ENCODE results near the gene INSRR.

The INSRR gene

DNA sequence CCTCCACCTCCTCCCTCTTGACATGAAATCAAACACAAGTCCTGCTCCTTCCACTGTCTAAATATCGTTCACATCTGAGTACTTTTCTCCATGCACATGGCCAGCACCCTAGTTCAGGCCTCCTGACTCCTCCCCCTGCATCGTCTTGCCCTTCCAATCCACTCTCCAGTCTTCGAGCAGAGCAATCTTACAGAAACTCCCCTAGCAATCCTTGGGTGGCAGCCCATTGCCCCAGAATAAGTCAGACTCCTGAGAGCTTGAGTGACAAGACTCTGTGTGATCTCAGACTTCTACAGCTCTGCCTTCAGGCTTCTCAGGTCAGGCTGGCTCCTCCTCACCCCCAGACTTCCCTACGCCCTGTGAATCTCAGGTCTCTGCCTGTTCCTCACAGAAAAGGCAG lies 47.7 kb downstream of the INSRR start:
- DNase-seq (no peak), ATAC-seq (replicated peaks) (no peak)
- Mint-ChIP-seq H3K27ac (no peak overlapping the region), H3K27me3 (peaks cover 14 to 25% of the 10 kb centered on the region in 2 donors), H3K9me3 (no peaks in the 10 kb centered on the region), H3K36me3 (peaks cover 31 to 52% of the 10 kb centered on the region in 2 donors), H3K4me1 (peaks cover 30 to 44% of the 10 kb centered on the region in 2 donors), H3K4me3 (no peak overlapping the region)

- H3K4me1 Mint-ChIP-seq, result peaks cover 25 to 32% of the 10 kb centered on the region in 2 donors
- no peak overlapping the region for H3K27ac Mint-ChIP-seq
- H3K9me3 Mint-ChIP-seq, result no peaks in the 10 kb centered on the region
- H3K27me3 Mint-ChIP-seq, result peaks cover 14 to 25% of the 10 kb centered on the region in 2 donors
- ATAC-seq (replicated peaks), result no peak
- DNase-seq, result no peak
- no peak overlapping the region for H3K4me3 Mint-ChIP-seq
- H3K36me3 Mint-ChIP-seq, result peaks cover 31 to 56% of the 10 kb centered on the region in 2 donors
Measured at GRCh38 chr1:156809711-156810366, 49.1 kb downstream of the INSRR start.

DNA sequence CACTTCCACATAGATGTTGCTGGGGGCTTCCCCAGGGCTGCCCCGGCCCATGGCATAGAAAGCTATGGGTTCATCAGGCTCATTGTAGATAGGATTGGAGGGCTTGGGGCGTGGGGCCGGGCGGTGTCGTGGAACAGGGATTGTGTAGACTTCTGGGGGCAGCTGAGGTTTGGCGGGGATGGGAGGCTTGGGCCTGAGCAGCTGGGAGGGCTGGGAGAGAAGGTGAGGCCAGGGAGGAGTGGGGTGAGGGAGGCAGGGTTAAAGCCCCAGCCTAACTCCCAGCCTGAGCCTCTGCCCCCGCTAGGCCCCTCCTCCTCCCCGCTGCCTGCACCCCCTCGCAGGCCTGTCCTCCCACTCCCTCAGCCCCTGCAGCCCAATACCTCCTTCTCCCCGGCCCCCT lies 49.6 kb downstream of the INSRR start:
- H3K36me3 Mint-ChIP-seq, result peaks cover 30 to 58% of the 10 kb centered on the region in 2 donors
- H3K9me3 Mint-ChIP-seq, result no peaks in the 10 kb centered on the region
- no peak overlapping the region for H3K4me3 Mint-ChIP-seq
- H3K27ac Mint-ChIP-seq, result no peak overlapping the region
- peaks cover 26 to 33% of the 10 kb centered on the region in 2 donors for H3K4me1 Mint-ChIP-seq
- peaks cover 14 to 21% of the 10 kb centered on the region in 2 donors for H3K27me3 Mint-ChIP-seq
- DNase-seq (no peak), ATAC-seq (replicated peaks) (no peak)

DNA sequence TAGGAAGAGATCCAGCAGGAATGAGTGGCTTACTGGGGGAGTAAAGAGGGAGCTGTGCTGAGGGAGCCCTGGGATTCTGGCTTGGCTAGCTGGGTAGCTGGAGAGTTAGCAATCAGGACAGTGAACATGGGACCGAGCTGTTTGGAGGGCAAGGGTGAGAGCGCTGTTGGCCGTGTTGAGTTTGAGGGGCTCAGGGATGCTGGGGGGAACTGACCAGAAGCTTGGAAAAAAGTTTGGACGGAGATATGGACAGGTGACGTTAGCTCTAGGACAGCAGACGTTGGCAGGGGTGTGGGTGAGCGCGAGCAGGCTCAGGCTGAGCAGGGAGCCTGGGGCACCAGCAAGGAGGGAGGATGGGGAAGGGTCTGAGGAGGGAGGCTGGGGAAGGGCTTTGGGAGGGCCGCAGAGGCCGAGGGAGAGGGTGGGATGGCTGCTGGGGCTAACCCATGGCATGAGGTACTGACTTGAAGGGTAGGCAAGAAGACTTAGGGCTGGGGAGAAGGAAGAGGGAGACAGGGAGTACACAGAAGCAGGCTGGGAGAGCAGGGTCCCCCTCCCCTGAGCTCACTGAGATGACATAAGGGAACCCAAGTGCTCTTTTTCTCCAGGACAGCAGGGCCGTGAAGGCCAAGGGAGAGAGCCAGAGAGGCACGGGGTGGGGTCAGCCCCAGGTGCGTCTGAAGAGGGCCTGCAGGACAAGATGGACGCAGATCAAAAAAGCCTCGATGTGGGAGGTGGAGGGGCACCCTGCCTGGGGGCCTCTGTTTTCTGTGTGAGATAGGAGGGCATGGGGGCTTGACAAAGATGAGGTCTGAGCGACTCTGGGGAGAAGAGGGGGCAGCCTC lies 50.5 kb downstream of the INSRR start:
- H3K4me3 Mint-ChIP-seq, result no peak overlapping the region
- no peak for DNase-seq
- H3K36me3 Mint-ChIP-seq, result peaks cover 28 to 61% of the 10 kb centered on the region in 2 donors
- H3K27ac Mint-ChIP-seq, result no peak overlapping the region
- H3K27me3 Mint-ChIP-seq, result peaks cover 14 to 17% of the 10 kb centered on the region in 2 donors
- ATAC-seq (replicated peaks), result no peak
- peaks cover 25 to 28% of the 10 kb centered on the region in 2 donors for H3K4me1 Mint-ChIP-seq
- H3K9me3 Mint-ChIP-seq, result no peaks in the 10 kb centered on the region

DNA sequence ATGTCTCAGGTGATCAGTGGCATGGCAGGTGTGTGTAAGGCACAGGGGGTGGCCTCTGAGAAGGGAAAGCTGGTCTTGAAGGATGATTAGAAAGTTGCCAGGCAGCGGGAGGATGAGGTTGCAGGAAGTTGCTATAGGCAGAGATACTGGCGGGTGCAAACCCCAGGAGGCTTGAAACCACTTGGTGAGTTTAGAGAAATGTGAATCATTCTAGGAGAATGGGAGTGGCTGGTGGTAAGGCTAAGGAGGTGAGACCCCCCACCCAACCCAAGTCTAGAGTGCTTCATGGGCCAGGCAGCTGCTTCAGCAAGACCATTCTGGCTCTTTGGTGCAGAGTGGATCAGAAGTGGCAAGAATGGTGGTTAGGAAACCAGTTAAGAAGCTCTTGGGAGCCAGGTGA lies 51.3 kb downstream of the INSRR start:
- H3K27ac Mint-ChIP-seq, result peak overlapping the region; percentile 7
- ATAC-seq (replicated peaks) (peak; percentile 20 to 51), DNase-seq (no peak)
- no peak overlapping the region for H3K4me3 Mint-ChIP-seq
- H3K9me3 Mint-ChIP-seq, result no peaks in the 10 kb centered on the region
- H3K4me1 Mint-ChIP-seq, result peaks cover 22 to 26% of the 10 kb centered on the region in 2 donors
- peaks cover 14 to 16% of the 10 kb centered on the region in 2 donors for H3K27me3 Mint-ChIP-seq
- H3K36me3 Mint-ChIP-seq, result peaks cover 31 to 64% of the 10 kb centered on the region in 2 donors

DNA sequence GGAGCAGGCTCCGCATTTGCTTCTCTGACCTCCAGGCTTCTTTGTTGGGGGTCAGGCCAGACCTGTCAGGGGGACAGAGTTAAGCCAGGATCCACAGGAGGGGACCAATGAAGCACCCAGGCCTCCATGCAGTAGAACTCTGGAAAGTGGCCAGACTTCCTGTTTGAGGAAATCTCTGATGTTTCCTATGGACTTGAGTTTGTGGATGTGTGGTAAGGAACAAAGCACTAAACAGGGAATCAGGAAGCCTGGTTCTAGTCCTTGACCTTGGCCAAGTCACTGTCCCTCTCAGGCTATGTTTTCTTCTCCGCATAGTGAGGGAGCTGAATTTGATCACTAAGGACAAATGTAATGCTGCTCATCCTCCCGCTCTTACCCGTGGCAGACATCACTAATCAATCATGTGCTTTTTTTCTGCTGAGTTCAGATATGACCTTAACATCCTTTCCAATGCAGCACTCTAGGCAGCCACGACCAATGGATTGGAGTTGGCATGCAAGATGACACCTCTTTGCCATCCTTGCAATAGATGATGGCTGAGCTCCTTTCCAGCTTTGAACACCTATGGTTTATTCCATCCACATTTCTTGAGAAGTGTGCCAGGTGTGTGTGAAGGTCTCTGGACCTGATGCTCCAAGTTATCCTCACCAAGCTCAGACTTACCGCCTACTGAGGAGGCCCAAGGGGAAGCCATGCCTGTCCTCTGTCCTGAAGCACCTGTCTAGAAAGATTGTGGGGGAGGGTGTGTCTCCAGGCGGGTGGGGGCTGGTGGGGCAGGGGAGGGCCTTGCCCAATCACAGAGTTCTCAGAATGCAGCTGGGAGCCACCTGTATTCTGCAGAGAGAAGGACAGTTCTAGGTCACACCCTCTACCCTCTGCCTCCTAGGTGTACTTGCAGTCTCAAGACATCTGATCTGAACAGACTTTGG lies 52.1 kb downstream of the INSRR start:
- ATAC-seq (replicated peaks) (no peak), DNase-seq (no peak)
- H3K4me1 Mint-ChIP-seq, result peaks cover 22 to 26% of the 10 kb centered on the region in 2 donors
- peaks cover 7% of the 10 kb centered on the region in 2 donors for H3K27me3 Mint-ChIP-seq
- no peak overlapping the region for H3K27ac Mint-ChIP-seq
- peaks cover 23 to 61% of the 10 kb centered on the region in 2 donors for H3K36me3 Mint-ChIP-seq
- H3K4me3 Mint-ChIP-seq, result no peak overlapping the region
- no peaks in the 10 kb centered on the region for H3K9me3 Mint-ChIP-seq

DNA sequence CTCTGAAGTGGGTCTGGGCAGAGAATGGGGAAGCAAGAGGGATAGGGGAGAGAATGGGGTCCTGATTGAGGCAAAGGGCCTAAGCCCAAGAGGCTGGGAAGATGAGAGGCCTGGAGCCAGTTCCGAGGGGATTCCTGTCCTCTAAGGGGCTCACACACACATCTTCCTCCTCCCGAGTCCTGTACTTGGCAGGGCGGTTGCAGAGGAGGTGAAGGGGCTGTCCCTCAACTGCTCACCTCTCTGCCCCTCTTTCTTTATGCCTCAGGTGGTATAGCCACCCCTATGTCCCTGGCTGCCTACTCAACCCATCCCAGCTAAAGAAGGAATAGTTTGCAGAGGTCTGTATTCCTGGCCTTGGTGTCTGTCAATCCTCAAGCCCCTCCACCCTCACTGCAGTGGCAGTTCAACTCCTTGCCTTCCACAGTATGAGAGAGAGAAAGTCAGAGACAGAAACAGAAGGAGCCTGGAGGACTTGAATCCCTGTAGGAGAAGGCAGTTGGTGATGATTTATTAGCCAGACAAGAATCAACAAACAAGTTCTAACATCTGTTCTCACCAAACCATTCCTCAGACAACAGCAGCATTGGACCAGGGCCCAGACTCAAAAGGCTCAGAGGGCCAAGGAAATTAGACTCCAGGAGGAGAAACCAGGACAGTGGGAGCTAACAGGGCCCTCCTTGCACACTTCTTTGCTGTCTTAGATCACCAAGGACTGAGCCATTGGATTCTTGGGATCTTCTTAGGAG lies 53.0 kb downstream of the INSRR start:
- H3K4me3 Mint-ChIP-seq, result no peak overlapping the region
- H3K4me1 Mint-ChIP-seq, result peaks cover 24 to 26% of the 10 kb centered on the region in 2 donors
- ATAC-seq (replicated peaks) (no peak), DNase-seq (no peak)
- H3K27me3 Mint-ChIP-seq, result peaks cover 0 to 5% of the 10 kb centered on the region in 2 donors
- no peak overlapping the region for H3K27ac Mint-ChIP-seq
- no peaks in the 10 kb centered on the region for H3K9me3 Mint-ChIP-seq
- H3K36me3 Mint-ChIP-seq, result peaks cover 24 to 61% of the 10 kb centered on the region in 2 donors

GRCh38 chr1:156804572-156805243 lies 54.2 kb downstream of the INSRR start:
- Mint-ChIP-seq H3K4me3 (no peak overlapping the region), H3K36me3 (peaks cover 27 to 72% of the 10 kb centered on the region in 2 donors), H3K27ac (peak overlapping the region; percentile 52), H3K27me3 (peaks cover 0 to 5% of the 10 kb centered on the region in 2 donors), H3K4me1 (peaks cover 24 to 26% of the 10 kb centered on the region in 2 donors), H3K9me3 (no peaks in the 10 kb centered on the region)
- peak; percentile 77 to 80 for ATAC-seq (replicated peaks)
- DNase-seq, result no peak

DNA sequence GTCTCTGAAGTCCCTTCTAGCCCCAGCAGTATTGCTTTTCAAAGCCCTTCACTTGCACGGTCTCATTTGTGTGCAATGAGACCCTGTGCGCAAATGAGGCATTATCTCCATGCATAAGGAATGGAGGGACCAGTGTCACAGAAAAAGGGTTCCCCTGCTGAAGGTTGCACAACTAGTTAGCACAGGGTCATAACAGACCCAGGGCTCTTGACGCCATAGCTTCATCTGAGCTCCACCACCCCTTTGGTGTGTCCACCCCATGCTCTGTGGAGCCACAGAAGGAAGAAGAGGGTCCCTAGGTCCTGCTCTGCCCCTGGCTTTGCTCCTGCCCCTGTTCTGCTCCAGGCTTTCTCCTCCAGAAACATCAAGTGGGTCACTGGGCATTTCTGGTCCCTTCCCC lies 54.9 kb downstream of the INSRR start:
- peak in 1 of 2 donors; percentile 7 for ATAC-seq (replicated peaks)
- peaks cover 27 to 72% of the 10 kb centered on the region in 2 donors for H3K36me3 Mint-ChIP-seq
- peaks cover 22 to 26% of the 10 kb centered on the region in 2 donors for H3K4me1 Mint-ChIP-seq
- no peak for DNase-seq
- no peaks in the 10 kb centered on the region for H3K9me3 Mint-ChIP-seq
- H3K4me3 Mint-ChIP-seq, result no peak overlapping the region
- H3K27me3 Mint-ChIP-seq, result peaks cover 0 to 5% of the 10 kb centered on the region in 2 donors
- peak overlapping the region; percentile 63 for H3K27ac Mint-ChIP-seq

- DNase-seq (no peak), ATAC-seq (replicated peaks) (no peak)
- peaks cover 24 to 67% of the 10 kb centered on the region in 2 donors for H3K36me3 Mint-ChIP-seq
- no peak overlapping the region for H3K27ac Mint-ChIP-seq
- H3K27me3 Mint-ChIP-seq, result peaks cover 0 to 5% of the 10 kb centered on the region in 2 donors
- H3K4me1 Mint-ChIP-seq, result peaks cover 21% of the 10 kb centered on the region in 2 donors
- no peaks in the 10 kb centered on the region for H3K9me3 Mint-ChIP-seq
- H3K4me3 Mint-ChIP-seq, result no peak overlapping the region
Measured at GRCh38 chr1:156803086-156803851, 55.6 kb downstream of the INSRR start.

DNA sequence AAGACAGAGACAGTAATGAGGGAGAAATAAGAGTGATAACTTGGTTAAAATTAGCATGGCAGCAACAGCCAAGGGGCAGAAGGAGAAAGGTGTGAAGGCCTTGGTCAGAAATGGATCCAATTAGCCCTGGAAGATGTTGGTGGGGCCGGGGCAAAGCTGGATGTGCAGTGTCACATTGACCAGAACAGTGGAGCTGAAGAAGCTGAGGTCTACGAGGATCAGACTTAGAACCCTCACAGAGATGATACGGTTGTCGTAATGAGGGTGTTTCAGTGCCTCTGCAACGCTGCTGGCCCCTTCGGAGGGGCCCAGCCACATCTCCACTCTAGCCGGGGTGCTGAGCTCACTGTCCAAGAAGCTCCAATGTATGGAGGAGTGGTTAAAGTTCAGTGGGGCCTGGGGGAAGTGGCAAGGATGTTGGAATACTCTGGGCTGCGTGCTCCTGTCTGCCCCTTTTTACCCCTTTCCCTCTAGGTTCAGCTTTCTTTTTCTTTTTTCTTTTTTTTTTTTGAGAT lies 56.4 kb downstream of the INSRR start:
- ATAC-seq (replicated peaks) (no peak), DNase-seq (no peak)
- Mint-ChIP-seq H3K27ac (peak overlapping the region; percentile 1), H3K36me3 (peaks cover 18 to 64% of the 10 kb centered on the region in 2 donors), H3K9me3 (no peaks in the 10 kb centered on the region), H3K4me1 (peaks cover 13 to 14% of the 10 kb centered on the region in 2 donors), H3K27me3 (no peaks in the 10 kb centered on the region), H3K4me3 (no peak overlapping the region)

DNA sequence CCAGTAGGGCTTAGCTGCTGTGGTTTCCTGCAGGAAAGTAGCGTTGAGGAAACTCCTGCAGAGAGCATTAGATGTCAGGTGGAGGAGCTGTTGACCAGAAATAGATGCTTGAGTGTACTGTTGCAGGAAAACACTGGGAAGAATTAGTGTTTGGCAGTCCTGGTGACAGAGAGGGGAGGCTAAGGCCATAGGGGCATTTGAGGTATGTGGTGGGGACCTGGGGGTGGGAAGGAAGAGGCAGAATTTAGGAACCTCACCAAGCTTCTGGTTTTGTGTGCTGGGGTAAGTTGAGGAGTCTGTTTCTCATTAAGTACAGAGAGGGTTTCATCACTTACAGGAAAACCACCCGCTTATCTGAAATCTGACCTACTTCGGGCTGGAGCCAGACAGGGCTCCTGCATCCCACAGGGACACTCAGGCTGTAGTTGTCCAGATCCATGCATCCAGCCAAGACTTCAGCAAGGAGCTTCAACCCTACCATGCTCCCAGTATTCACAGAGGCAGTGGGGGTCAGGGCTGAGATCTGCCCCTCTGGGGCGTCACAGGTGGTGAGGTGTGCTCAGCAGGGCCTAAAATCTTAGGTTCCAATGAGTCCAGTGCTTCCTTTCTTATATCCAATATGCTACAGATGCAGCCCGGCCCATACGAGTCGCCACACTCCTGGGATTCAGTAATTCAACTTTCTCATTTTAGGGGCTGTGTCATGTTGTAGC lies 57.4 kb downstream of the INSRR start:
- ATAC-seq (replicated peaks), result no peak
- DNase-seq, result no peak
- Mint-ChIP-seq H3K27ac (peak overlapping the region; percentile 4), H3K4me3 (no peak overlapping the region), H3K27me3 (no peaks in the 10 kb centered on the region), H3K9me3 (no peaks in the 10 kb centered on the region), H3K4me1 (peaks cover 10 to 11% of the 10 kb centered on the region in 2 donors), H3K36me3 (peaks cover 20 to 63% of the 10 kb centered on the region in 2 donors)
